Measurements from ENCODE around the gene SH3GL1.

Gene SH3GL1

GRCh38 chr19:4406626-4407025 lies 6.3 kb upstream of the SH3GL1 start:
- Histone ChIP-seq H4K20me1 (ENCODE audit: insufficient read depth, low read length) (no peaks in the 10 kb centered on the region), H3K9me3 (ENCODE audit: low read length) (no peaks in the 10 kb centered on the region), H3K9ac (ENCODE audit: low read length) (no peak overlapping the region), H3K4me1 (ENCODE audit: insufficient read depth, low read length, severe bottlenecking) (peaks cover 33% of the 10 kb centered on the region), H3K4me2 (ENCODE audit: low read length) (no peak overlapping the region), H3F3A (ENCODE audit: insufficient read depth, low read length) (no peaks in the 10 kb centered on the region), H3K9me2 (ENCODE audit: low read depth, low read length) (no peaks in the 10 kb centered on the region), H3K79me2 (ENCODE audit: insufficient read depth, low read length) (peaks cover 48% of the 10 kb centered on the region), H3K27me3 (ENCODE audit: insufficient read depth, low read length) (no peaks in the 10 kb centered on the region), H3K27ac (ENCODE audit: low read depth, low read length, poor library complexity, severe bottlenecking) (no peak overlapping the region), H2AFZ (ENCODE audit: low read length) (no peak overlapping the region), H3K36me3 (ENCODE audit: insufficient read depth, low read length) (peaks cover 66% of the 10 kb centered on the region), H3K4me3 (ENCODE audit: low read depth, low read length, poor library complexity, severe bottlenecking) (no peak overlapping the region)
- TF ChIP-seq CTCF (IDR thresholded peaks at IDR 0.05; ENCODE audit: low read length) (no peak), EZH2 (IDR thresholded peaks at IDR 0.05; ENCODE audit: borderline replicate concordance, low read length) (no peak)

GRCh38 chr19:4405977-4406376 lies 5.6 kb upstream of the SH3GL1 start:
- H3K27ac ChIP-seq (ENCODE audit: low read depth, low read length, poor library complexity, severe bottlenecking), result no peak overlapping the region
- peaks cover 48% of the 10 kb centered on the region for H3K79me2 ChIP-seq (ENCODE audit: insufficient read depth, low read length)
- H4K20me1 ChIP-seq (ENCODE audit: insufficient read depth, low read length), result no peaks in the 10 kb centered on the region
- H3K9me3 ChIP-seq (ENCODE audit: low read length), result no peaks in the 10 kb centered on the region
- no peak overlapping the region for H3K4me3 ChIP-seq (ENCODE audit: low read depth, low read length, poor library complexity, severe bottlenecking)
- no peak overlapping the region for H2AFZ ChIP-seq (ENCODE audit: low read length)
- no peak overlapping the region for H3K4me2 ChIP-seq (ENCODE audit: low read length)
- H3K4me1 ChIP-seq (ENCODE audit: insufficient read depth, low read length, severe bottlenecking), result peaks cover 39% of the 10 kb centered on the region
- no peaks in the 10 kb centered on the region for H3K27me3 ChIP-seq (ENCODE audit: insufficient read depth, low read length)
- TF ChIP-seq EZH2 (IDR thresholded peaks at IDR 0.05; ENCODE audit: borderline replicate concordance, low read length) (no peak), CTCF (IDR thresholded peaks at IDR 0.05; ENCODE audit: low read length) (no peak)
- H3K9me2 ChIP-seq (ENCODE audit: low read depth, low read length), result no peaks in the 10 kb centered on the region
- no peak overlapping the region; the same call in 1 of the 2 replicates for H3K9ac ChIP-seq (ENCODE audit: low read length)
- no peaks in the 10 kb centered on the region for H3F3A ChIP-seq (ENCODE audit: insufficient read depth, low read length)
- H3K36me3 ChIP-seq (ENCODE audit: insufficient read depth, low read length), result peaks cover 61% of the 10 kb centered on the region

GRCh38 chr19:4403005-4403761 lies 2.8 kb upstream of the SH3GL1 start:
- Histone ChIP-seq H3K4me2 (ENCODE audit: low read length) (peak overlapping the region; percentile 100), H2AFZ (ENCODE audit: low read length) (no peak overlapping the region), H3K4me3 (ENCODE audit: low read depth, low read length, poor library complexity, severe bottlenecking) (peak overlapping the region; percentile 100), H3F3A (ENCODE audit: insufficient read depth, low read length) (no peaks in the 10 kb centered on the region), H3K9me2 (ENCODE audit: low read depth, low read length) (no peaks in the 10 kb centered on the region), H3K9ac (ENCODE audit: low read length) (peak overlapping the region; percentile 100), H4K20me1 (ENCODE audit: insufficient read depth, low read length) (no peaks in the 10 kb centered on the region), H3K36me3 (ENCODE audit: insufficient read depth, low read length) (peaks cover 42% of the 10 kb centered on the region), H3K27ac (ENCODE audit: low read depth, low read length, poor library complexity, severe bottlenecking) (peak overlapping the region; percentile 68), H3K4me1 (ENCODE audit: insufficient read depth, low read length, severe bottlenecking) (peaks cover 50% of the 10 kb centered on the region), H3K79me2 (ENCODE audit: insufficient read depth, low read length) (peaks cover 58% of the 10 kb centered on the region), H3K9me3 (ENCODE audit: low read length) (no peaks in the 10 kb centered on the region), H3K27me3 (ENCODE audit: insufficient read depth, low read length) (no peaks in the 10 kb centered on the region)
- no peak for TF ChIP-seq CTCF (IDR thresholded peaks at IDR 0.05; ENCODE audit: low read length)
- no peak for TF ChIP-seq EZH2 (IDR thresholded peaks at IDR 0.05; ENCODE audit: borderline replicate concordance, low read length)
